ENCODE measurements around the gene SSMEM1.
"Not testable (repeated sequence)": the region's sequence is repeated elsewhere in the genome, so short reads cannot be mapped to it uniquely, and the experiment has no call there.

Gene SSMEM1

DNA sequence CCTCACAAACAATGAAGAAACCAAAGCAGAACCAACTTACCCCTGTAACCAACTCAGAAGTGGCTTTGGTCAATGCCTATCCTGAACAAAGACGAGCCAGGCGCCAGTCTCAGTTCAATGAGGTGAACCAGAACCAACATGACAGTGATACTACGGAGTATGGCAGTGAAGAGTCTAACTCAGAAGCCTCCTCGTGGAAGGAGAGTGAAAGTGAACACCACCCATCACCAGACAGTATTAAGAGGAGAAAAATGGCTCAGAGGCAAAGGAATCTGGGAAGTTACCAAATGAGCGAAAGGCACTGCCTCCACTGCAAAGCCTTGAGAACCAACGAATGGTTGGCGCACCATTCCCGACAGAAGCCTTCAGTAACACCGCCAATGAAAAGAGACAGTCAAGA is 8.4 kb downstream of the SSMEM1 start:
- DNase-seq: no peak

DNA sequence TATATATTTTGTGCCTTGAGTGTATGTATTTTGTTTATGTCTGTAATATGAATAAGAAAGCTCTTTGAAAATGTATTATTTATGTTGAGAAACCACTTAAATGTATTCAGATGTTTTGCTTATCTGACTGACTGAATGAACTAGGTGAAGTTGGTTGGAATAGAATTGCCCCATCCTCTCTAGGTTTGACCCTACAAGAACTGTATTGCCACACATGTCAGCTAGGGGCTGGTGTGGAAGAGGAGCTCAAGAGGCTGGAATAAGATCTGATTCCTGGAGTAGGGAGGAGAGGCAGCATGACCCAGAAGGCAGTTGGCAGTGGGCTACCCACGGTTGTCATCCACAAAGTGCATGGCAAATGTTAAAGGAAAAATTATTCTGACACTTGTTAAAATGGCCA is 9.1 kb downstream of the SSMEM1 start:
- no peak for DNase-seq

DNA sequence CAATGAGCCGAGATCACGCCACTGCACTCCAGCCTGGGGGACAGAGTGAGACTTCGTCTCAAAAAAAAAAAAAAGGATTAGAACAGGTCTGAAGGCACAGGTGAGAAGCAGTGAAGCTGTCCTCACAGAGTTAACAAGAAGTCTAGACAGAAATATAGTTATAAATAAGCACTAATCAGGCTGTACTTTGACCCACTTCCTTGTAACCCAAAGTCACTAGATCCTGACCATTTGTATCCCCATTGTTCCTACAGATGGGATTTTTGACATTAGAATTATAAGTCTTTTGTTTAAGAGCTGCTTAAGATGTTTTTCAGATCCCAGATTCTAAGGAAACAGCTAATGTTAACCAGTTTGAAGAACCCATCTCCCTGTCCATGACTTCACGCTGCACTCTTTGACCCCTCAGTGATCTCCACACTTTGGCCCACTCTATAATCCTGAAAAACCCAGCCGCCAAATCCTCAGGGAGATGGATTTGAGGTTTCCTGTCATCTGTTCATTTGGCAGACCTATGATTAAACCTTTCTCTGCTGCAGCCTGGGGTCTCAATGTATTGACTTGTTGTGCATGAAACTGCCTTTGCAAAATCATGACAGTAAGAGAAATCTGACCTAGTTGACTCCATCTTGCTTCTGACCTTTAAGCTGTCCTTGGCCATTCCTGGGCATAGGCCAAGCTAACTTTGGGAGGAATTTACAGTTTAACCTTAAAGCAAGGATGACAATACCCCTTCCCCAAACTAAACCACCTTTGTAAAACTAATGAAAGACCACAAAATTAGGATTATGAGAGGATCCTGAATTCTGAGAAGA is 11.4 kb downstream of the SSMEM1 start:
- no peak for DNase-seq

DNA sequence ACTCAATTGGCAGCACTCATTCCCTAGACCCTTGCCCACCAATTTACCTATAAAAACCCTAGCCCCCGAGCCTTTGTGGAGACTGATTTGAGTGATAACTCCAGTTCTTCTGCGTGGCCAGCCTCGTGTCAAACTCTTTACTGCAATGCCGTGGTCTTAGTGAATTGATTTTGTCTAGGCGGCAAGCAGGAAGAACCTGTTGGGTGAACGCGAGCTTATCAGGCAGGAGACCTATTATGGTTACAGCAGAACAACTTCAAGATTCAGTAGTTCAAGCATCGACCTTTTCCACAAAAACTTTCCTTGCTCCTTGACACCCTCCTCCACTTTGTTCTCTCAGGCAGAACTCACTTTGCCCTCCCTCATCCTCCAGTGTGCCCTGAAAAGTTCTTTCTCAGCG is 12.2 kb downstream of the SSMEM1 start:
- no peak for DNase-seq

DNA sequence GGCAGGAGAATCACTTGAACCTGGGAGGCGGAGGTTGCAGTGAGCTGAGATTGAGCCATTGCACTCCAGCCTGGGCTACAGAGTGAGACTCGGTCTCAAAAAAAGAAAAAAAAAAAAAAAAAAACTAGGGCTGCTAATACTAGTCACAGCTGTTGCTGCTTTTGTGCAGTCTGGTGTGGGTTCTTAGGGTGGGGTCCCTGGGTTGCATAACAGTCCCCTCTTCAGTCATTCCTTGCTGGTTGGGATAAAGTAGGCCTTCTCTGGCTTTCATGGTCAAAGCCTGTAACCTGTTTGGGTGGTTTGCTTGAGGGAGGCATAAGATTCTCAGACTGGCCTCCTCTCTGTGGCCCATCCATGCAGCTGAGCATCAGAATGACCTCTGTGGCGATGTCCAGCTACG is 14.1 kb downstream of the SSMEM1 start:
- DNase-seq: no peak

DNA sequence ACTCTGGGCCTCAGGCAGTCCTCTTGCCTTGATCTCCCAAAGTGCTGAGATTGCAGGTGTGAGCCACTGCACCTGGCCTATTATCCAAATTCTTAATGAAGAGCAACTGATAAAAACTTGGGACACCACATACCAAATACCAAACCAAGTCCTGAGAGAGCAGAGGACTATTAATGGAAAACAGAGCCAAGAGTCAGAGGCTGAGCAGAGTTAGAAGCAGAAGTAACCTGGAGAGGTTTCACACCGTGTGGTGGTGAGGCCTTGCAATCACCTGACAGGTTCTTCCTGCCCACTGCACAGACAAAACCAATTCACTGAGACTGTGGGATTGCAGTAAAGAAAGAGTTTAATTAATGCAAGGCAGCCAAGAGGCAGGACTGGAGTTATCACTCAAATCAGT is 16.0 kb downstream of the SSMEM1 start:
- no peak for DNase-seq

DNA sequence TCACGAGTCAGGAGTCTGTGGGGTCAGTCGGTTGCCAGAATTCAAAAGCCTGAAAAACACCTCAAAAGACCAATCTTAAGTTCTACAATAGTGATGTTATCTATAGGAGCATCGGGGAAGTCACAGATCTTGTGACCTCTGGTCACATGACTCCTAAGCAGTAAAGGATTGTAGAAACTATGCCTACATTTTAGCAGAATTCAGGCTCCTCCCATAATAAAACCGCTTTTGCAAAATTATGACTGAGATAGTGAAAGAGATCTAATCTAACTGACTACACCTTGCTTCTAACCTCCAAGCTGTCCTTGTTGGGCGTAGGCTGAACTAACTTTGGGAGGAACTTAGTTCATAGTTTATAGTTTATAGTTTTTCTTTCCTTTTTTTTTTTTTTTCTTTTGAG is 16.6 kb downstream of the SSMEM1 start:
- no peak for DNase-seq

DNA sequence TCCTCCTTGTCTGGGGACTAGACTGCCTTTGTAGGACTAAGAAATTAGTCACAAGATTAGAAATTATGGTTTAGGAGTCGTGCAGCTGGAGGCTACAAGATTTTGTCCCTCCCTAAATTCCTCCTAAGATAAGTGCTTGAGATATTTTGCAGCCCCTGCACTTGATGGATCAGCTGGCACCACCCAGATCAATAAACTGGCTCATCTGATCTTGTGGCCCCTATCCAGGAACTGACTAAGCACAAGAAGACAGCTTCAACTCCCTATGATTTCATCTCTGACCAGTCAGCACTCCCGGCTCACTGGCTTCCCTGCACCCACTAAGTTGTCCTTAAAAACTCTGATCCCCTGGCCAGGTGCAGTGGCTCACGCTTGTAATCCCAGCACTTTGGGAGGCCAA is 17.3 kb downstream of the SSMEM1 start:
- DNase-seq: not testable (repeated sequence)

DNA sequence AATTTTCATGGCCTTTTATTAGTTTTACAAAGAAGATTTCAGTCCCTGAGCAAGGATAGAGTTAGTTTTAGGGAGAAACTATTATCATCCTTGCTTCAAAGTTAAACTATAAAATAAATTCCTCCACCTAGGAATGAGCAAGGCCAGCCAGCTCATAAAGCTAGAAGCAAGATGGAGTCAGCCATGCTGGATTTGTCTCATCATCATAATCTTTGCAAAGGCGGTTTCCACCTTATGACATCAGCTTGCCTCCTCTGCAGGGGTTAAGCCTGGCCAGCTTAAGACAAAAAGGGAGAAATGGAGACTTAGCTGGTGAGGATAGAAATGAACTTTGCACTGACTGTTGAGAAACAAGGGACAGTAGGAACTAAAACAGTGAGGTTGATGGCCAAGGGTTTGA is 18.7 kb downstream of the SSMEM1 start:
- DNase-seq: no peak

DNA sequence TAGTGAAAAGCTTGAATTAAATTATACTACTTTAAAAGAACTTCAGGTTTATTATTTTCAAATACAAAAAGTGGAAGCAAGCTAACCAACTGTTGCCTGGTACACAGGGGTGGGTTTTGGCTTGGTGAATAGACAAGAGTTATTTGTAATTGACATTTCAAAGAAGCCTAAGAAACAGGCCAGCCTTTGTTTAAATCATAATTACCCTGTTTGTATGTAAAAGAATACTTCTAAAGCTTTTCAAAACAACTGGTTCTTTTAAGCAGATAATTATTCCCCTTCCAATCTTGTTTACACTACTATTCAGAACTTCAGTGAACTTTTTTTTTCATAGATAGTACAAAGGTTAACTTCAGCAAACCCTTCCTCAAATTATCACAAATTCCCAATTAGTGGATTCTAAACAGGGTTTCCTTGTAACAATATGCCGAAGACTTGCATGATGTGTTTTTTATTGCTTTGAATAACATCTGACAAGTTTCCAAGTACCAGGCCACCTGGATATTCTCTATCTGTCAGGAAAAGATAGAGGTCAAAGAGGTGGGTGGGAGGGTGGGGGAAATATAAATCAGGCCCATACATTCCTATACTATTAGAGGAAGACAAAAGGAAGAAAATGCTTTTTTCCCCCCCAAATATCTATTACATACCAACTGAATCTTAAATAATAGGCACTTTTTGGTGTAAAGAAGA is 20.4 kb downstream of the SSMEM1 start:
- no peak for DNase-seq

DNA sequence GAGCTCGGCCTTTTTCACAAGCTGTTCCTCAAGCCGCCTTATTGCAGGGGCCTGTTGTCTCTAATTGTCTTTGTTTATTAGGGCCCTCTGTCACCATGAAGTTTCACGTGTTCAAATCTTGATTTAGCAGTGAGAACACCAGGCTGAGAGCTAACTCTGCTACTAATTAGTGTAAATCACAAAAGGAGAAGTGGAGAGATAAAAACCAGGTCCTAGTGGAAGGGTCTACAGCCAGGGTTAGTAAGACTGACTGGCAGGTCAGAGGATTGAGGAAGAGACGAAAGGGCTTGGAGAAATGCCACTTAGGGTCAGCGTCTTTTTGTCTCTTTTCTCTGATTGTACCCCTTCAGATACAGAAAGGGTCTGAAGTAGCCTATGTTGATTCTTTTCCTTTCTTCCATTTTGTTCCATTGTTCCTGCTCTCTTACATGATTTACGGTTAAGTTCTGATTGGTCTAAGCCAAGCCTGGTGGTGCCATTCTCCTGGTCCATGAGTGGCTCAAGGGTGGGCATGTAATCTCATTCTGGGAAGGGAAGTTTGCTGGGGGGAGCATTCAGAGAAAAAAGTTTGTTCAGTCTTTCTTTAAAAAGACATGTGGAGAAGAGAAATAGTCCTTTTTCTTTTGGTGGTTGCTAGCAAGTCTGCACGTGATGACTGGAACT is 21.3 kb downstream of the SSMEM1 start:
- DNase-seq: no peak

DNA sequence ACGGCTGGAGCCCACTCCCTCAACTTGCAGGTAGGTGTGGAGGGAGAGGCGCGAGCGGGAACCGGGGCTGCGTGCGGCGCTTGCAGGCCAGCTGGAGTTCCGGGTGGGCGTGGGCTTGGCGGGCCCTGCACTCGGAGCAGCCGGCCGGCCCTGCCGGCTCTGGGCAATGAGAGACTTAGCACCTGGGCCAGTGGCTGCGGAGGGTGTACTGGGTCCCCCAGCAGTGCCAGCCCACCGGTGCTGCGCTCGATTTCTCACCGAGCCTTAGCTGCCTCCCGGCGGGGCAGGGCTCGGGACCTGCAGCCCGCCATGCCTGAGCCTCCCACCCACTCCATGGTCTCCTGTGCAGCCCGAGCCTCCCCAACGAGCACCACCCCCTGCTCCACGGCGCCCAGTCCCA is 22.3 kb downstream of the SSMEM1 start:
- not testable (repeated sequence) for DNase-seq

DNA sequence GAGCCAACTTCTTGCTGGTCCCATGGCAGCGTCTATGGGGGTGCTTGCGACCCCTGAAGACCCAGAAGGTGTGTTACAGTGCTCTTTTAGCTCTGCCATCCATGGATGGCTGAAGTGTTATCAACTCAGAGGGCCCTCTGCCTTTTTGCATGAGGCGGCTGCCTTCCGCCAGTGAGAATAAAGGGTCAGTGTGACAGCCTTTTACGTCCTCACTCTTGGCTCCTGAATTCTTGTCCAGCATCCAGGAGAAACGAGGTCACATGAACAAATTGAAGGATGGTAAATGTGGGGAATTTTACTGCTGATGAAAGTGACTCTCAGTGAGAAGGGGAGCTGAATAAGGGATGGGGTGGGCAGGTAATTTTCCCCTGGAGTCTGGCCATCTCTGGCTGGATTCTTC is 24.1 kb downstream of the SSMEM1 start:
- no peak for DNase-seq

DNA sequence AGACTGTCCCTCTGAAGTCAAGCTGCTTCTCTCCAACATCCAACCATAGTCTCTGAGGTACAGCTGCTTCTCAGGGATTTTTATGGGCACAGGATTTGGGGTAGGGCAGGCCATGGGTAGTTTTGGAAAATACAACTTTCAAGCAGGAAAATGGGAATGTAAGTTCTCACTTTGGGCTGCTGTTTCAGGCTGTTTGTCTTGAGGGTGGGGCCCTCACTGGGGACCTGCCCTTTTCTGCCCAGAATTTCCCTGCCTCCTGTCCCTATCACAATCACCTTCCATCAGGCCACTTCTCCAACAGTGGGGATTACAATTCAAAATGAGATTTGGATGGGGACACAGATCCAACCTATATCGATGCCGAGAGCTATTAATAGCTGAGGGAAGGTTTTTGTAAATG is 24.5 kb downstream of the SSMEM1 start:
- no peak for DNase-seq

DNA sequence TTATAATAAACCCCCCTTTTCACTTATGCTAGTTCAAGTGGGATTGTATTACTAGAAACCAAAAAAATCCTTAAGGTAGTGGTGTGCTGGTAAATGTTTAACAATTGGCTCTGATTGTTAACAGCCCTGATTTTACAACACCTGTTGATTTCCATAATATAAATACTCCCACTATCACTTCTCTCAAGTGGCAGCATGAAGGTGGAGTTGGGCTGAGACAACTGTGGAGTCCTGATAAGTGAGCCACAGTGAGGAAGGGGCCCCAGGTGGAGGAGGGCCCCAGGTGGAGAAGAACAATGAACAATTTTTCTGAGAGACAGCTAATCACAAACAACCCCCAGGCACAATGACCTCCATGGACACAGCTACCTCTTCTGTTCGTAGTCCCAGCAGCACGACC is 26.4 kb downstream of the SSMEM1 start:
- no peak for DNase-seq

DNA sequence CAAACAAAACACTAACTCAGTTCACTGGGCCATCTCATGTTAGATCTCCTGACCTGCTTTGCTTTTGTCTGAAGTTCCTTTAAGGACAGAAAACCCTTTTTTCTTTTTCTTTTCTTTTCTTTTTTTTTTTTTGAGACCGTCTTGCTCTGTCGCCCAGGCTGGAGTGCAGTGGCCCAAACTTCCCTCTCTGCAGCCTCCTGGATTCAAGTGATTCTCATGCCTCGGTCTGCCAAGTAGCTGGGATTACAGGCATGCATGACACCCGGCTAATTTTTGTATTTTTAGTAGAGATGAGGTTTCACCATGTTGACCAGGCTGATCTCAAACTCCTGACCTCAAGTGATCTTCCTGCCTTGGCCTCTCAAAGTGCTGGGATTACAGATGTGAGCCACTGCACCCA is 28.7 kb downstream of the SSMEM1 start:
- not testable (repeated sequence) for DNase-seq

DNA sequence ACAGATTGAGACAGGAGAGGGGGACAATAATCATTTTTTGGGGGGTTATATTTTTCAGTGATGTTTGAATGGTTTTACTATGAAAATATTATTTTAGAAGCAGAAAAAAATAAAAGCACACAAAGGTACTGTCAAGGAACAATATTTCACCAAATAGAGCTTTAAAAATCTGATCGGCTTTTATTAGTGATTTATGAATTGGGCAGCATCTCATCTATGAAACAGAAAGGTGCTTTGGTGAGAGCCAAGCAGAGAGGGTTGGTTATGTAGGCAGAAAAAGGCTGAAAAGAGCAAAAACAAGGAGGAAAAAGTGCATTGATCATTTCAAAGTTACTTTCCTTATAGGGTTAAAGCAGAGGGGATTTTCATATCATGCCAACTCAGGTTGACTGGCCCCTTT is 32.6 kb downstream of the SSMEM1 start:
- DNase-seq: no peak

DNA sequence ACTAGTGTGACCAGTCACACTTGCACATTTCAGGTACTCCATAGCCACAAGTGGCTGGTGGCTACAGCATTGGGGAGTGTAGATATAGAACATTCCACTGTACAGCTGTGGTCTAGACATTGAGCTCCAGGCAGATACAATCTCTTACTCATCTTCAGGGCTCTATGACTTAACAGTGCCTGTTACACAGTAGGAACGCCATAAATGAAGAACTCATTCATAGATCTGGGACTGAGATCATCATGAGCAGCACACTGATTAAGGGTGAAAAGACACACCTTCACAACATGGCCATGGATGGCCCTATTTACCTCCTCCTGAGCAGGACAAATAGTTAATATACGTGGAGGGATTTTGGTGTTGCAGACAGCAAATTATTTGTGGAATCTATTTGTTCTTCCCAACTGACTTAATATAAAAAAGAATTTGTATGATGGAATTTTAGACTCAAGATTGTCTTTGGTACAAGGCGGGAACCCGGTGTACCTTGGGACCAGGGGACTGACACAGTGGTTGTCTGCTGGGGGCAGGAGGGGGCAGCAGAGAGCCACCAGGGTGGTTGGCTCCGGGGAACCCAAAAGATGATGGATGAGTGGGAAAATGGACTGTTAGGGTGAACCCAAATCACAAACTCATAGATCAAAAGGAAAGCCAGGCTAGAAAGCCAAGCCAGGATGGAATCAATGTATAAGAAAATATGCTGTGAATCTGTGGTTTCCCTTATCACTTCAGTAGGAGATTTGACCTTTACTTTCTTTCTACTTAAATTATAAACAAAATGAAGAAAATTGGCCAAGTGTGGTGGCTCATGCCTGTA is 34.7 kb downstream of the SSMEM1 start:
- peak; percentile 31 for DNase-seq

DNA sequence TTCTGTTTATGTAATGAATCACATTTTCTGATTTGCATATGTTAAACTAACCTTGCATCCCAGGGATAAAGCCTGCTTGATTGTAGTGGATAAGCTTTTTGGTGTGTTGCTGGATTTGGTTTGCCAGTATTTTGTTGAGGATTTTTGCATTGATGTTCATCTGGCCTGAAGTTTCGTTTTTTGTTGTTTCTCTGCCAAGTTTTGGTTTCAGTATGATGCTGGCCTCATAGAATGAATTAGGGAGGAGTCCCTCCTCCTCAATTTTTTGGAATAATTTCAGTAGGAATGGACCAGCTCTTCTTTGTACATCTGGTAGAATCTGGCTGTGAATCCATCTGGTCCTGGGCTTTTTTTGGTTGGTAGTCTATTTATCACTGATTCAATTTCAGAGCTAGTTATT is 35.8 kb downstream of the SSMEM1 start:
- DNase-seq: not testable (repeated sequence)

DNA sequence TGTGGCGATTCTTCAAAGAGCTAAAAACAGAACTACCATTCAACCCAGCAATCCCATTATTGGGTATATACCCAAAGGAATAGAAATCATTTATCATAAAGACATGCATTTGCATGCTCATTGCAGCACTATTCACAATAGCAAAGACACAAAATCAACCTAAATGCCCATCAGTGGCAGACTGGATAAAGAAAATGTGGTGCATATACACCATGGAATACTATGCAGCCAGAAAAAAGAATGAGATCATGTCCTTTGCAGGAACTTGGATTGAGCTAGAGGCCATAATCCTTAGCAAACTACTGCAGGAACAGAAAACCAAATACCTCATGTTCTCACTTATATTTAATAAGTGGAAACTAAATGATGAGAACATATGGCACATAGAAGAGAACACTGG is 38.8 kb downstream of the SSMEM1 start:
- DNase-seq: not testable (repeated sequence)

DNA sequence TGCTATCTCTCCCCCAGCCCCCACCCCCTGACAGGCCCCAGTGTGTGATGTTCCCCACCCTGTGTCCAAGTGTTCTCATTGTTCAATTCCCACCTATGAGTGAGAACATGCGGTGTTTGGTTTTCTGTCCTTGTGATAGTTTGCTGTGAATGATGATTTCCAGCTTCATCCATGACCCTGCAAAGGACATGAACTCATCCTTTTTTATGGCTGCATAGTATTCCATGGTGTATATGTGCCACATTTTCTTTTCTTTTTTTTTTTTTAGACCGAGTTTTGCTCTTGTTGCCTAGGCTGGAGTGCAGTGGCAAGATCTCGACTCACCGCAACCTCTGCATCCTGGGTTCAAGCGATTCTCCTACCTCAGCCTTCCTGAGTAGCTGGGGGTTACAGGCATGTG is 41.2 kb downstream of the SSMEM1 start:
- DNase-seq: not testable (repeated sequence)

DNA sequence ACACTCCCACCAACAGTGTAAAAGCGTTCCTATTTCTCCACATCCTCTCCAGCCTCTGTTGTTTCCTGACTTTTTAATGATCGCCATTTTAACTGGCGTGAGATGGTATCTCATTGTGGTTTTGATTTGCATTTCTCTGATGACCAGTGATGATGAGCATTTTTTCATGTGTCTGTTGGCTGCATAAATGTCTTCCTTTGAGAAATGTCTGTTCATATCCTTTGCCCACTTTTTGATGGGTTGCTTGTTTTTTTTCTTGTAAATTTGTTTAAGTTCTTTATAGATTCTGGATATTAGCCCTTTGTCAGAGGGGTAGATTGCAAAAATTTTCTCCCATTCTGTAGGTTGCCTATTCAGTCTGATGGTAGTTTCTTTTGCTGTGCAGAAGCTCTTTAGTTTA is 42.0 kb downstream of the SSMEM1 start:
- not testable (repeated sequence) for DNase-seq

DNA sequence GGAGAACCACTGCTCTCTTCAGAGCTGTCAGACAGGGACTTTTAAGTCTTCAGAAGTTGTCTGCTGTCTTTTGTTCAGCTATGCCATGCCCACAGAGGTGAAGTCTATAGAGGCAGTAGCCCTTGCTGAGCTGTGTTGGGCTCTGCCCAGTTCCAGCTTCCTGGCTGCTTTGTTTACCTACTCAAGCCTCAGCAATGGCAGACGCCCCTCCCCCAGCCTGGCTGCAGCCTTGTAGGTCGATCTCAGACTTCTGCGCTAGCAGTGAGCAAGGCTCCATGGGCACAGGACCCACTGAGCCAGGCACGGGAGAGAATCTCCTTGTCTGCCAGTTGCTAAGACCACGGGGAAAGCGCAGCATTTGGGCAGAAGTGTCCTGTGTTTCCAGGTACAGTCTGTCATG is 46.9 kb downstream of the SSMEM1 start:
- DNase-seq: peak; percentile 39

All from DMS153 (cell line).